Measurements from ENCODE around the gene FUNDC1.

The FUNDC1 gene

GRCh38 chrX:44550563-44550962, 7.9 kb upstream of the FUNDC1 start:
- H3K27ac ChIP-seq: no peak overlapping the region
- TF ChIP-seq ZFX (IDR thresholded peaks at IDR 0.05): no peak
- TF ChIP-seq, protein P1, sequence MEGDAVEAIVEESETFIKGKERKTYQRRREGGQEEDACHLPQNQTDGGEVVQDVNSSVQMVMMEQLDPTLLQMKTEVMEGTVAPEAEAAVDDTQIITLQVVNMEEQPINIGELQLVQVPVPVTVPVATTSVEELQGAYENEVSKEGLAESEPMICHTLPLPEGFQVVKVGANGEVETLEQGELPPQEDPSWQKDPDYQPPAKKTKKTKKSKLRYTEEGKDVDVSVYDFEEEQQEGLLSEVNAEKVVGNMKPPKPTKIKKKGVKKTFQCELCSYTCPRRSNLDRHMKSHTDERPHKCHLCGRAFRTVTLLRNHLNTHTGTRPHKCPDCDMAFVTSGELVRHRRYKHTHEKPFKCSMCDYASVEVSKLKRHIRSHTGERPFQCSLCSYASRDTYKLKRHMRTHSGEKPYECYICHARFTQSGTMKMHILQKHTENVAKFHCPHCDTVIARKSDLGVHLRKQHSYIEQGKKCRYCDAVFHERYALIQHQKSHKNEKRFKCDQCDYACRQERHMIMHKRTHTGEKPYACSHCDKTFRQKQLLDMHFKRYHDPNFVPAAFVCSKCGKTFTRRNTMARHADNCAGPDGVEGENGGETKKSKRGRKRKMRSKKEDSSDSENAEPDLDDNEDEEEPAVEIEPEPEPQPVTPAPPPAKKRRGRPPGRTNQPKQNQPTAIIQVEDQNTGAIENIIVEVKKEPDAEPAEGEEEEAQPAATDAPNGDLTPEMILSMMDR (conservative IDR thresholded peaks at IDR 0.05): no peak

DNA sequence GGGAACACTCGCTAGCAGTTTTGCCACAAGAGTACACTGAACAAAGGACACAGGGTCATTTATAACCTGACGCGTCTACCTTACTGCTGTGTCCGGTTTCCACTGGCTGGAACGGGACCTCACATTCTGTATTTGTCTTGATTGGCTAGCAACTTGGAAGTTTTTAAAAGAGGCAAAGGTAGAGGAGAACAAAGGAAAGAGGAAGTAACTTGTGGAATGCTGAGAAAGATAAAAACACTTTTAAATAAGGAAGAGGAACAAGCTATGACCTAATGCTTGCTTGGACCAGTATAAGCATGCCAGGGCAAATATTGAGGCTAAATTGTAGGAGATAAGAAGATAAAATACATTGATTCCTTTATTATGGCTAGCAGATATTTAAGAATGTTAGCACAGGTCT, 2.8 kb upstream of the FUNDC1 start:
- H3K27ac ChIP-seq: peak overlapping the region; percentile 96

GRCh38 chrX:44544036-44544435, 1.4 kb upstream of the FUNDC1 start:
- no peak for TF ChIP-seq ZFX (IDR thresholded peaks at IDR 0.05)
- TF ChIP-seq, protein P1 (conservative IDR thresholded peaks at IDR 0.05): no peak
- H3K27ac ChIP-seq: peak overlapping the region; percentile 94

DNA sequence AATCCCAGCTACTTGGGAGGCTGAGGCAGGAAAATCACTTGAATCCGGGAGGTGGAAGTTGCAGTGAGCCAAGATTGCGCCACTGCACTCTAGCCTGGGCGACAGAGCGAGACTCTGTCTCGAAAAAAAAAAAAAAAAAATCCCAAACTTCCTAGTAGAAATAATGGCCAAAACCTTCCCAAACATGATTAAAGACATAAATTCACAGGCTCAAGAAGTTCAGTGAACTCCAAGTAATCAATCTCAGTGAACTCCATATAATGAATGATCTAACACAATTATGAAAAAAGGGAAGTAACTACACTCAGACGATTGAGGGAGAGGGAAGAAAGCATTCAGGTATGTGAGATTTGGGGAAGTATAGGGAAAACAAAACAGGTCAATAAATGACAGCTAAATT, 6.5 kb downstream of the FUNDC1 start:
- TF ChIP-seq, protein P1 (conservative IDR thresholded peaks at IDR 0.05): no peak
- no peak for TF ChIP-seq ZFX (IDR thresholded peaks at IDR 0.05)
- no peak overlapping the region for H3K27ac ChIP-seq

DNA sequence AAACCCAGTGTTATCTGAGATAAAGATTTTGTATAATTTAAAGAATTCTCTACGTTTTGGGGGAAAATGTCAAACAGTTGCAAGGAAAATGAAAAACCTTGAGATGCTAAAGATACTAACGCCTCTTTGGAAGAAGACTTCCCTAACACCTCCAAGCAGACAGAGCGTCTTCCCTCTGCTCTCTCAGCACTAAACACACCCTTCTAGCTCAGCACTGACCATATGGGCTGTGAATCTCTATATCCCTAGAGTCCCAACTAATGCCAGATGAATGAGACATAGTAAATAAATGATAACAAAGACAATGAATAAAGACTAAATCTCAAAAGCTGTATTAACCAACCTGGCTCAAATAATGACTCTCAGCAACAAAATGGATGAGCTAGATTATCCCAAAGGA, 13.3 kb downstream of the FUNDC1 start:
- no peak overlapping the region for H3K27ac ChIP-seq
- TF ChIP-seq ZFX (IDR thresholded peaks at IDR 0.05): no peak
- TF ChIP-seq, protein P1 (conservative IDR thresholded peaks at IDR 0.05): no peak

DNA sequence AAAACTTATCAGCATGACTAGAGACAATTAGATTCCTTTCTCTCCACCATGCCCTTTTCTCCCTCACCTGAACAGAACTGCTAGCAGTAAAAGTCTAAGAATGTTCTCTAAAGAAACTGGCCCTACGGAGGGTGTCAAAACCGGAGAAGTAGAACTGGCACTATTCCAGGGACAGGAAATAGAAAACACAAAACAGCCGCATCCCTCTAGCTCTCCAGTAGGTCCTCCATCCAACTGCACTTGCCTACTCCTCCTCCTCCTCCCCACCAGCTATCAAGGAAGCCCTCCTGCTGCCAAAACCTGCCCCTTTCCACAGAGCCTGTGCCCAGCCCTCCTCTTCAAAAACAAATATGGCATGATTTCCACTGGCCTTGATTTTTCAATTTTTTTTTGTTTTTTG, 28.4 kb downstream of the FUNDC1 start:
- H3K27ac ChIP-seq: no peak overlapping the region
- TF ChIP-seq, protein P1 (conservative IDR thresholded peaks at IDR 0.05): no peak
- no peak for TF ChIP-seq ZFX (IDR thresholded peaks at IDR 0.05)

- TF ChIP-seq, protein P1 (conservative IDR thresholded peaks at IDR 0.05): no peak
- no peak for TF ChIP-seq ZFX (IDR thresholded peaks at IDR 0.05)
- H3K27ac ChIP-seq: no peak overlapping the region
Measured at GRCh38 chrX:44507292-44507691, 35.4 kb downstream of the FUNDC1 start.

DNA sequence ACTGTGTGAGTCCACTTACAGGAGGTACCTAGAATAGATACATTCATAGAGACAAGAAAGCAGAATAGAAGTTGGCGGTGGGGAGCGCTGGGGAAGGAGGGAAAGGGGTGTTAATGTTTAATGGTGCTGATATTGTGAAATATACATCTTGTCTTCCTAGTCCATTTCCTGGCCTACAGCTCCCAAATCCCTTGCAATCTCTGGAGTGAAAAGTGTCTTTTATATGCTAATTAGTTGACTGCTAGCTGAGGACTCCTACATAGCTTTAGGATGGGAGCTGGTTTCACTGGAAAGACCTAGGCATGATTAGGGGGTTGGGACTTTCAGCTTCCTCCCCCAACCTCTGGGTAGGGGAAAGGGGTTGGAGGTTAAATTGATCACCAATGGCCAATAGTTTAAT, 36.0 kb downstream of the FUNDC1 start:
- no peak overlapping the region for H3K27ac ChIP-seq
- no peak for TF ChIP-seq ZFX (IDR thresholded peaks at IDR 0.05)
- TF ChIP-seq, protein P1 (conservative IDR thresholded peaks at IDR 0.05): no peak
